GM12878 (cell line): Measurements from ENCODE around the gene MEGF9. TPM values are rescaled to one million over a fixed set of nuclear protein-coding genes. Genes with fewer than 3 reads are reported as not detected.

Experiments used
- ATAC-seq: fragments of 200-7000 bp; cut with Tn5 transposase; 3 replicates; pipeline ENCODE4 v1.9.1; 2020; ENCODE audit warnings: mild to moderate bottlenecking, moderate library complexity
- BruUV-seq: library from RNA; stranded (reverse); fragments of 400-500 nt; replicated peaks from 2 replicates; lab custom pipeline; 2021; lab: Mats Ljungman, UMichigan
- CTCF ChIA-PET: fragments of 300-600 bp; sonication (Branson Sonifier 250); formaldehyde crosslinking; extraction: SDS; loops from one replicate; lab custom pipeline; 2021; ENCODE audit warnings: inconsistent platforms; lab: Yijun Ruan, JAX
- POLR2A ChIA-PET: fragments of 350-600 bp; formaldehyde crosslinking; extraction: SDS; loops from one replicate; lab custom pipeline; 2021; ENCODE audit warnings: inconsistent platforms; lab: Charles Lee
- RAD21 ChIA-PET: fragments of 300-600 bp; sonication (Branson Sonifier 250); formaldehyde crosslinking; loops from one replicate; lab custom pipeline; 2023; ENCODE audit warnings: antibody characterized with exemption; ENCODE audit not compliant: unreplicated experiment; lab: Charles Lee
- SMC1A ChIA-PET: fragments of 300-600 bp; sonication (Branson Sonifier 250); formaldehyde crosslinking; loops from one replicate; lab custom pipeline; 2023; ENCODE audit not compliant: unreplicated experiment, uncharacterized antibody; lab: Charles Lee
- DNase-seq: peaks from one replicate; pipeline ENCODE4 v3.0.0-alpha.2; 2011; ENCODE audit warnings: low read depth, low spot score
- FAIRE-seq: peaks from 3 replicates; lab custom pipeline; 2011; peaks lifted over from hg19 to GRCh38; lab: Jason Lieb, UNC
- H2AFZ ChIP-seq: 2 replicates; pipeline ENCODE4 v1.6.0; 2011; ENCODE audit warnings: low read depth, low read length, control low read depth; ENCODE audit not compliant: control insufficient read depth
- H3K27ac ChIP-seq: 2 replicates; pipeline ENCODE4 v1.5.1; 2011; ENCODE audit warnings: control low read depth; ENCODE audit not compliant: control insufficient read depth, insufficient read depth
- H3K27me3 ChIP-seq, 2 experiments: replicated peaks in 1 of 2; 2 replicates each; pipeline versions ENCODE4 v1.6.0 to v1.6.1; 2011; ENCODE audit warnings: low read length in 1 of 2; ENCODE audit not compliant: control insufficient read depth in 2 of 2, insufficient read depth in 2 of 2
- H3K36me3 ChIP-seq, 2 experiments: 2 replicates each; pipeline ENCODE4 v1.5.1; 2011; ENCODE audit warnings: low read length in 1 of 2; ENCODE audit not compliant: control insufficient read depth in 2 of 2, insufficient read depth in 2 of 2
- H3K4me1 ChIP-seq: 2 replicates; pipeline ENCODE4 v1.6.1; 2011; ENCODE audit warnings: mild to moderate bottlenecking, low read length, moderate library complexity, mixed read lengths; ENCODE audit not compliant: control insufficient read depth, insufficient read depth
- H3K4me2 ChIP-seq: 2 replicates; pipeline ENCODE4 v1.6.0; 2011; ENCODE audit warnings: control low read depth; ENCODE audit not compliant: control insufficient read depth, insufficient read depth
- H3K4me3 ChIP-seq: fragments of 200-600 bp; sonication (generic); 2 replicates; pipeline ENCODE4 v1.5.1; 2016
- H3K79me2 ChIP-seq: 2 replicates; pipeline ENCODE4 v1.6.0; 2011; ENCODE audit warnings: low read length; ENCODE audit not compliant: control insufficient read depth, insufficient read depth
- H3K9ac ChIP-seq: 2 replicates; pipeline ENCODE4 v1.8.0; 2011; ENCODE audit warnings: low read length, control low read depth, mixed read lengths; ENCODE audit not compliant: control insufficient read depth, insufficient read depth
- H3K9me3 ChIP-seq: replicated peaks from 3 replicates; pipeline ENCODE4 v1.5.1; 2011; ENCODE audit warnings: mild to moderate bottlenecking, low read length; ENCODE audit not compliant: control insufficient read depth, insufficient read depth
- H4K20me1 ChIP-seq: 2 replicates; pipeline ENCODE4 v1.6.0; 2011; ENCODE audit not compliant: control insufficient read depth, insufficient read depth
- ASH2L ChIP-seq: fragments of 300-600, 200-600 bp; sonication (generic); IDR thresholded peaks from 2 replicates; pipeline ENCODE4 v1.6.1; 2017; ENCODE audit warnings: low read depth, mild to moderate bottlenecking, borderline replicate concordance
- BRCA1 ChIP-seq: IDR thresholded peaks from 2 replicates; pipeline ENCODE4 v1.6.1; 2011; ENCODE audit warnings: low read depth, low read length, improper control_type of control experiment
- DPF2 ChIP-seq: fragments of 450-650 bp; IDR thresholded peaks from 2 replicates; pipeline ENCODE4 v1.6.1; 2017; ENCODE audit warnings: mild to moderate bottlenecking
- ESRRA ChIP-seq: IDR thresholded peaks from 2 replicates; pipeline ENCODE4 v1.6.1; 2012; ENCODE audit warnings: mild to moderate bottlenecking, low read length, improper control_type of control experiment
- IRF4 ChIP-seq: IDR thresholded peaks from 2 replicates; pipeline ENCODE4 v1.6.1; 2011; ENCODE audit warnings: low read depth, low read length
- SPI1 ChIP-seq: IDR thresholded peaks from 2 replicates; pipeline ENCODE4 v1.6.1; 2011; ENCODE audit warnings: low read depth, mild to moderate bottlenecking, low read length, moderate library complexity, borderline replicate concordance; ENCODE audit not compliant: insufficient read depth
- WGBS: methylation state at CpG from one replicate; pipeline ENCODE4 v1.1.6; 2016; ENCODE audit warnings: low lambda C conversion rate; ENCODE audit not compliant: insufficient replicate concordance, insufficient coverage; ENCODE audit errors: missing lambda C conversion rate; 5-methylcytosine and 5-hydroxymethylcytosine counted together
- in situ Hi-C: fragments of 300-500 bp; cut with MboI; formaldehyde crosslinking; loops from 9 replicates; pipeline ENCODE4 v1.14.3; 2018; ENCODE audit warnings: mixed read lengths
- intact Hi-C: fragments of 100-400 bp; cut with micrococcal nuclease; formaldehyde crosslinking; loops from one replicate; pipeline ENCODE4 v1.14.2; 2022; ENCODE audit not compliant: unreplicated experiment
- polyA plus RNA-seq, 11 experiments: library from polyadenylated mRNA; depleted of rRNA in 4 of 11; unstranded in 6 of 11; stranded (reverse) in 5 of 11; fragments of >200 nt; fragmentation: Nextera tagmentation in 4 of 11; fragmentation: Illumina TruSeq in 1 of 11; extraction: Ambion mirVana in 4 of 11; extraction: Trizol in 1 of 11; gene quantifications; 1 replicate in 1 of 11; 2 replicates in 10 of 11; pipeline versions ENCODE4 v1.2.1 to v1.2.3, GENCODE V29; 2011 to 2016; ENCODE audit warnings: inconsistent platforms in 2 of 11, missing spikeins in 2 of 11, low read depth in 1 of 11
- total RNA-seq, 4 experiments: library from RNA; depleted of rRNA in 3 of 4; stranded (reverse); fragments of >200 nt in 3 of 4; fragmentation: Illumina TruSeq in 1 of 4; extraction: Trizol in 1 of 4; gene quantifications; 2 replicates each; pipeline versions ENCODE4 v1.2.1 to v1.2.3, GENCODE V29; 2013 to 2021
- TF ChIP-seq, protein P1 (sequence below): IDR thresholded peaks from 2 replicates; pipeline ENCODE4 v1.6.1; 2012; ENCODE audit warnings: mild to moderate bottlenecking, low read depth, low read length
- TF ChIP-seq, protein P2 (sequence below): fragments of 150-350 bp; IDR thresholded peaks from 2 replicates; pipeline ENCODE4 v1.6.1; 2016; ENCODE audit warnings: low read depth, low read length
- TF ChIP-seq, protein P3 (sequence below): fragments of 450-650 bp; conservative IDR thresholded peaks from 2 replicates; pipeline ENCODE4 v1.6.1; 2017; ENCODE audit warnings: mild to moderate bottlenecking, moderate library complexity
- TF ChIP-seq, protein P4 (sequence below): fragments of 450-650 bp; IDR thresholded peaks from 2 replicates; pipeline ENCODE4 v1.6.1; 2018; ENCODE audit warnings: borderline replicate concordance, mild to moderate bottlenecking; ENCODE audit not compliant: partially characterized antibody

Gene MEGF9
- total and polyA plus RNA-seq, 10 of the 15 experiments (the other 5 are each of a cell fraction or from before 2014, with no cell fraction given): 0.71 to 5.1 (median 2.6) TPM

DNA sequence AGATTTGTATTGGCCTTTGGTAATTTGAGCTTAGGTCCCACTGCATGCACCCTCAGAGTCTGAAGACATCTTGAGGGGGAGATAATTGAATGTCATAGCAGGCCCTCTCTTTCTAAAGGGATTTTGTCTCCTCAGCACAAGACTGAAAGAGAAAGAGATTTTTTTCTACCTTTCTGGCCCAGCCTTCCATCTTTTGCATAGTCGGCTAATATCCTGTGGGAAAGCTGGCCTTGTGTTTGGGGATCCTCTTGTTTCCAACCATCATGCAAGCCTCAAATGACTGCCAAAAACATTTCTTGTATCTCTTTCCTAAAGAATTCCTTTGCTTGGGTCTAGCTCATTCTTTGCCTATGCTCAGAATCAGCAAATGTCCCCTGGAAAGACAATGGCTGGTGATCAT is 92.3 kb downstream of the MEGF9 start:
- ChIA-PET CTCF (interaction anchor here (0.7 to 1.8 kb wide), 3 partner anchors 11 to 49 kb away, joined by 3 to 5 read pairs (median 5); no protein-coding TSS in a partner anchor), RAD21 (interaction anchor here (0.9 kb wide), 1 partner anchor 434 kb away, joined by 3 read pairs; no protein-coding TSS in a partner anchor), SMC1A (no interaction called here), POLR2A (interaction anchor here (0.6 kb wide), 1 partner anchor 69 kb away, joined by 4 read pairs; no protein-coding TSS in a partner anchor)
- ATAC-seq (no peak), FAIRE-seq (no peak), DNase-seq (no peak)
- WGBS: 100% methylated on average over 1 of the region's 1 CpG
- Histone ChIP-seq H3K79me2 (no peaks in the 10 kb centered on the region), H3K4me3 (no peak overlapping the region), H4K20me1 (no peaks in the 10 kb centered on the region), H3K27me3 (no peaks in the 10 kb centered on the region), H3K36me3 (no peaks in the 10 kb centered on the region), H3K9ac (no peak overlapping the region), H2AFZ (no peak overlapping the region), H3K4me1 (no peaks in the 10 kb centered on the region), H3K4me2 (no peak overlapping the region), H3K9me3 (no peaks in the 10 kb centered on the region), H3K27ac (no peak overlapping the region)
- intact Hi-C loops (no loop called here), in situ Hi-C loops (no loop called here)
- no TSS peak for BruUV-seq
- TF ChIP-seq, protein P1, sequence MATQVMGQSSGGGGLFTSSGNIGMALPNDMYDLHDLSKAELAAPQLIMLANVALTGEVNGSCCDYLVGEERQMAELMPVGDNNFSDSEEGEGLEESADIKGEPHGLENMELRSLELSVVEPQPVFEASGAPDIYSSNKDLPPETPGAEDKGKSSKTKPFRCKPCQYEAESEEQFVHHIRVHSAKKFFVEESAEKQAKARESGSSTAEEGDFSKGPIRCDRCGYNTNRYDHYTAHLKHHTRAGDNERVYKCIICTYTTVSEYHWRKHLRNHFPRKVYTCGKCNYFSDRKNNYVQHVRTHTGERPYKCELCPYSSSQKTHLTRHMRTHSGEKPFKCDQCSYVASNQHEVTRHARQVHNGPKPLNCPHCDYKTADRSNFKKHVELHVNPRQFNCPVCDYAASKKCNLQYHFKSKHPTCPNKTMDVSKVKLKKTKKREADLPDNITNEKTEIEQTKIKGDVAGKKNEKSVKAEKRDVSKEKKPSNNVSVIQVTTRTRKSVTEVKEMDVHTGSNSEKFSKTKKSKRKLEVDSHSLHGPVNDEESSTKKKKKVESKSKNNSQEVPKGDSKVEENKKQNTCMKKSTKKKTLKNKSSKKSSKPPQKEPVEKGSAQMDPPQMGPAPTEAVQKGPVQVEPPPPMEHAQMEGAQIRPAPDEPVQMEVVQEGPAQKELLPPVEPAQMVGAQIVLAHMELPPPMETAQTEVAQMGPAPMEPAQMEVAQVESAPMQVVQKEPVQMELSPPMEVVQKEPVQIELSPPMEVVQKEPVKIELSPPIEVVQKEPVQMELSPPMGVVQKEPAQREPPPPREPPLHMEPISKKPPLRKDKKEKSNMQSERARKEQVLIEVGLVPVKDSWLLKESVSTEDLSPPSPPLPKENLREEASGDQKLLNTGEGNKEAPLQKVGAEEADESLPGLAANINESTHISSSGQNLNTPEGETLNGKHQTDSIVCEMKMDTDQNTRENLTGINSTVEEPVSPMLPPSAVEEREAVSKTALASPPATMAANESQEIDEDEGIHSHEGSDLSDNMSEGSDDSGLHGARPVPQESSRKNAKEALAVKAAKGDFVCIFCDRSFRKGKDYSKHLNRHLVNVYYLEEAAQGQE: no peak
- no peak for TF ChIP-seq SPI1
- no peak for TF ChIP-seq ESRRA
- TF ChIP-seq, protein P2, sequence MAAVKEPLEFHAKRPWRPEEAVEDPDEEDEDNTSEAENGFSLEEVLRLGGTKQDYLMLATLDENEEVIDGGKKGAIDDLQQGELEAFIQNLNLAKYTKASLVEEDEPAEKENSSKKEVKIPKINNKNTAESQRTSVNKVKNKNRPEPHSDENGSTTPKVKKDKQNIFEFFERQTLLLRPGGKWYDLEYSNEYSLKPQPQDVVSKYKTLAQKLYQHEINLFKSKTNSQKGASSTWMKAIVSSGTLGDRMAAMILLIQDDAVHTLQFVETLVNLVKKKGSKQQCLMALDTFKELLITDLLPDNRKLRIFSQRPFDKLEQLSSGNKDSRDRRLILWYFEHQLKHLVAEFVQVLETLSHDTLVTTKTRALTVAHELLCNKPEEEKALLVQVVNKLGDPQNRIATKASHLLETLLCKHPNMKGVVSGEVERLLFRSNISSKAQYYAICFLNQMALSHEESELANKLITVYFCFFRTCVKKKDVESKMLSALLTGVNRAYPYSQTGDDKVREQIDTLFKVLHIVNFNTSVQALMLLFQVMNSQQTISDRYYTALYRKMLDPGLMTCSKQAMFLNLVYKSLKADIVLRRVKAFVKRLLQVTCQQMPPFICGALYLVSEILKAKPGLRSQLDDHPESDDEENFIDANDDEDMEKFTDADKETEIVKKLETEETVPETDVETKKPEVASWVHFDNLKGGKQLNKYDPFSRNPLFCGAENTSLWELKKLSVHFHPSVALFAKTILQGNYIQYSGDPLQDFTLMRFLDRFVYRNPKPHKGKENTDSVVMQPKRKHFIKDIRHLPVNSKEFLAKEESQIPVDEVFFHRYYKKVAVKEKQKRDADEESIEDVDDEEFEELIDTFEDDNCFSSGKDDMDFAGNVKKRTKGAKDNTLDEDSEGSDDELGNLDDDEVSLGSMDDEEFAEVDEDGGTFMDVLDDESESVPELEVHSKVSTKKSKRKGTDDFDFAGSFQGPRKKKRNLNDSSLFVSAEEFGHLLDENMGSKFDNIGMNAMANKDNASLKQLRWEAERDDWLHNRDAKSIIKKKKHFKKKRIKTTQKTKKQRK: no peak
- TF ChIP-seq, protein P3, sequence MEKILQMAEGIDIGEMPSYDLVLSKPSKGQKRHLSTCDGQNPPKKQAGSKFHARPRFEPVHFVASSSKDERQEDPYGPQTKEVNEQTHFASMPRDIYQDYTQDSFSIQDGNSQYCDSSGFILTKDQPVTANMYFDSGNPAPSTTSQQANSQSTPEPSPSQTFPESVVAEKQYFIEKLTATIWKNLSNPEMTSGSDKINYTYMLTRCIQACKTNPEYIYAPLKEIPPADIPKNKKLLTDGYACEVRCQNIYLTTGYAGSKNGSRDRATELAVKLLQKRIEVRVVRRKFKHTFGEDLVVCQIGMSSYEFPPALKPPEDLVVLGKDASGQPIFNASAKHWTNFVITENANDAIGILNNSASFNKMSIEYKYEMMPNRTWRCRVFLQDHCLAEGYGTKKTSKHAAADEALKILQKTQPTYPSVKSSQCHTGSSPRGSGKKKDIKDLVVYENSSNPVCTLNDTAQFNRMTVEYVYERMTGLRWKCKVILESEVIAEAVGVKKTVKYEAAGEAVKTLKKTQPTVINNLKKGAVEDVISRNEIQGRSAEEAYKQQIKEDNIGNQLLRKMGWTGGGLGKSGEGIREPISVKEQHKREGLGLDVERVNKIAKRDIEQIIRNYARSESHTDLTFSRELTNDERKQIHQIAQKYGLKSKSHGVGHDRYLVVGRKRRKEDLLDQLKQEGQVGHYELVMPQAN: no peak
- TF ChIP-seq ASH2L: no peak
- TF ChIP-seq IRF4: no peak
- TF ChIP-seq, protein P4, sequence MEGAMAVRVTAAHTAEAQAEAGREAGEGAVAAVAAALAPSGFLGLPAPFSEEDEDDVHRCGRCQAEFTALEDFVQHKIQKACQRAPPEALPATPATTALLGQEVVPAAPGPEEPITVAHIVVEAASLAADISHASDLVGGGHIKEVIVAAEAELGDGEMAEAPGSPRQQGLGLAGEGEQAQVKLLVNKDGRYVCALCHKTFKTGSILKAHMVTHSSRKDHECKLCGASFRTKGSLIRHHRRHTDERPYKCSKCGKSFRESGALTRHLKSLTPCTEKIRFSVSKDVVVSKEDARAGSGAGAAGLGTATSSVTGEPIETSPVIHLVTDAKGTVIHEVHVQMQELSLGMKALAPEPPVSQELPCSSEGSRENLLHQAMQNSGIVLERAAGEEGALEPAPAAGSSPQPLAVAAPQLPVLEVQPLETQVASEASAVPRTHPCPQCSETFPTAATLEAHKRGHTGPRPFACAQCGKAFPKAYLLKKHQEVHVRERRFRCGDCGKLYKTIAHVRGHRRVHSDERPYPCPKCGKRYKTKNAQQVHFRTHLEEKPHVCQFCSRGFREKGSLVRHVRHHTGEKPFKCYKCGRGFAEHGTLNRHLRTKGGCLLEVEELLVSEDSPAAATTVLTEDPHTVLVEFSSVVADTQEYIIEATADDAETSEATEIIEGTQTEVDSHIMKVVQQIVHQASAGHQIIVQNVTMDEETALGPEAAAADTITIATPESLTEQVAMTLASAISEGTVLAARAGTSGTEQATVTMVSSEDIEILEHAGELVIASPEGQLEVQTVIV: no peak
- no peak for TF ChIP-seq BRCA1
- TF ChIP-seq DPF2: no peak
